ENCODE results near the gene FAM89B.

The FAM89B gene

GRCh38 chr11:65539744-65540289 is 32.5 kb upstream of the FAM89B start:
- DNase-seq = no peak

- no peak for DNase-seq
Observed at GRCh38 chr11:65540290-65541092, 31.8 kb upstream of the FAM89B start.

- DNase-seq = no peak
Observed at GRCh38 chr11:65541093-65541982, 31.0 kb upstream of the FAM89B start.

- no peak for DNase-seq
Observed at GRCh38 chr11:65542738-65543390, 29.5 kb upstream of the FAM89B start.

- no peak for DNase-seq
Observed at GRCh38 chr11:65545853-65546216, 26.5 kb upstream of the FAM89B start.

GRCh38 chr11:65546217-65546958 is 25.9 kb upstream of the FAM89B start:
- no peak for DNase-seq

GRCh38 chr11:65547446-65548125 is 24.8 kb upstream of the FAM89B start:
- no peak for DNase-seq

GRCh38 chr11:65548395-65548794 is 23.9 kb upstream of the FAM89B start:
- no peak for DNase-seq

GRCh38 chr11:65549096-65549495 is 23.2 kb upstream of the FAM89B start:
- DNase-seq = no peak

GRCh38 chr11:65551572-65552387 is 20.6 kb upstream of the FAM89B start:
- no peak for DNase-seq

- no peak for DNase-seq
Observed at GRCh38 chr11:65552388-65552951, 19.9 kb upstream of the FAM89B start.

GRCh38 chr11:65553301-65554001 is 18.9 kb upstream of the FAM89B start:
- no peak for DNase-seq

- no peak for DNase-seq
Observed at GRCh38 chr11:65554057-65554818, 18.1 kb upstream of the FAM89B start.

- no peak for DNase-seq
Observed at GRCh38 chr11:65554842-65555430, 17.4 kb upstream of the FAM89B start.

- DNase-seq = no peak
Observed at GRCh38 chr11:65555693-65556231, 16.6 kb upstream of the FAM89B start.

GRCh38 chr11:65556470-65557279 is 15.7 kb upstream of the FAM89B start:
- no peak for DNase-seq

GRCh38 chr11:65557280-65558001 is 14.9 kb upstream of the FAM89B start:
- DNase-seq = no peak

Measured in SIG-M5 (cell line).